Measurements from ENCODE around the gene HDAC9.

GRCh38 chr7:18679261-18679660 is 183.7 kb downstream of the HDAC9 start:
- TF ChIP-seq CTCF (IDR thresholded peaks at IDR 0.05): no peak
- TF ChIP-seq POLR2A (IDR thresholded peaks at IDR 0.05): no peak
- TF ChIP-seq EP300 (IDR thresholded peaks at IDR 0.05): no peak
